Endometrial microvascular endothelial cells (primary cell): Measurements from ENCODE around the gene MTFR2. TPM values are rescaled to one million over a fixed set of nuclear protein-coding genes. Genes with fewer than 3 reads are reported as not detected.

ENCODE experiments used
- in situ Hi-C: cut with HindIII; loops from 2 replicates; pipeline ENCODE4 v1.10.0; 2017; ENCODE audit warnings: low sequenced_read_pairs, low pct_unique_long_range_greater_than_20kb; ENCODE audit errors: inconsistent ontology term
- total RNA-seq: library from RNA; depleted of rRNA; stranded (reverse); fragments of >200 nt; gene quantifications from one replicate; pipeline ENCODE4 v1.2.3, GENCODE V29; 2015; ENCODE audit errors: inconsistent ontology term

The MTFR2 gene
- 11.7 TPM for total RNA-seq

DNA sequence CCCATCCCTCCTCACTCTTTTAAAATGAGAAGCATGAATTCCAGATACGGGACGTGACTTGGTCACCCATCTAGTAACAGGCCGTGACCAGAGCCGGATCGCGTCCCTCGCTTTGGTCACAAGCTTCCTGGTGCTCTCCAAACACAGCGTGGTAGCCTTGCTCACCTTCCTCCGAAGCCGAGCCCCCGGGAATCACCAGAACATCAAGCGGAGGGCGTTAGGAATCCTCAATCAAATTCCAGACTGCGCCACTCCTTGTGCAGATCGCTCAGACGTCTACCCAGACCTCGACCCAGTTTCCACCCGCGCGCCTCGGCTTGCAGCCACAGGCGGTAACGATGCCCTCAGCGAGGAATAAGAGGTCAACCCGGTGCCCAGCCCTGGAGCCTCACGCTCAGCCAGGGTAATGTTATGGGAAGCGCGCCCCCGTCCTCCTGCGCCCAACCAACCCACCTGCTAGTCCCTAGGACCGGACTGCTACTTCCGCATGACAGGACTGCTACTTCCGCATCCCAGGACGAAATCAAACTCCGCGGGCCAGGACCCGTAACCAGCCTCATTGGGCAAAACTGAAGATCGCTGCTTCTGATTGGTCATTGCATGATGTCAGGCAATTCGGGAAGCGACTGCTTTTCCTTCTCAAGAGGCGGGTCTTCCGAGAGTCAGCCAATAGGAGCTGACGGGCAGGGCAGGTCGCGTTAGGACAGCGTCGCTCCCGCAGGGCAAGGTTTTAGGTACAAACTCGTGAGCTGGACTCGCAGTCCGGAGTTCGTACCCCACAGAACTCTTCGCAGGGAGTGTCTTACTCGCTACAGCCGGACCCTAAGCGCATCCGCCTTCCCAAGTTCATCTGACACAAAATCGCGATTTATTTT lies at the start of gene MTFR2:
MTFR2 (minus strand) TSS at position 501 of the 875 bp plus-strand sequence. CDS start 1,212 bp downstream, outside the sequence.
- in situ Hi-C loops: no loop called here

DNA sequence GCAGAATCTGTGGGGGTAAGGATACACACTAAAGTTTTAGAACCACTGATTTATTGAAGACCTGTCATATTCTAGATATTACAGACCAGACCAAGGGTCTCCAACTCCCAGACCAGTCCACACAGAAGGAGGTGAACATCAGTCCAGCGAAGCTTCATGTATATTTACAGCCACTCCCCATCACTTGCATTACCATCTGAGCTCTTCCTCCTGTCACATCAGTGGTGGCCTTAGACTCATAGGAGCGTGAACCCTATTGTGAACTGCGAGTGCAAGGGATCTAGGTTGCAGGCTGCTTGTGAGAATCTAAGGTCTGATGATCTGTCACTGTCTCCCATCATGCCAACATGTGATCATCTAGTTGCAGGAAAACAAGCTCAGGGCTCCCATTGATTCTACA lies 44.5 kb upstream of the MTFR2 start:
- in situ Hi-C loops: no loop called here

DNA sequence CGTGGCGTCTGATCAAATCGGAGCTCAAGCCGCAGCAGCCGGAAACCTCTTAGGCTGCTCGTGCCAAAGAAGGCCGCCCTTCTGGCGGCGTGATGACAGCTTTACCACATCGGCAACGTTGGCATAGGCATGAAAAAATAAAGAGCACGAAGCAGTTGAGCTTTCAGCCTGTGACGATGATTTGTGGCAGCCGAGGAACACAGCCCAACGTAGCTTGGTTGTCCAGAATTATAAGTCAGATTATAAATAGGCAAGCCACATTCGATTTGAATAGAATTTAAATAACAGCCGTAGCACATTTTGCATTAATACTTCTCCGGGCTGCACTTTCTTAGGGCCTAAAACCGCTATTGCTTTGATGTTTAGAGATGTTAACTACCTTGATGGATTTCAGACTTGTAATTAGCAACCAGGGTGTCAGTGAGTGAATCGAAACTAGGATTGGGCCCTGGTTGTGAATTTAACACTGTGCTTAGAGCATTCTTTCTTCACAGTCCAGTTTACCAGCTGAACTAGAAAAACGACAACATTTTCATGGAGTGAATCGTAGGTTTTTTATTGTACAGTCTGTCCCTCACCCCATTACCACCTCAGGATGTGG lies 40.4 kb upstream of the MTFR2 start:
- in situ Hi-C loops: no loop called here

DNA sequence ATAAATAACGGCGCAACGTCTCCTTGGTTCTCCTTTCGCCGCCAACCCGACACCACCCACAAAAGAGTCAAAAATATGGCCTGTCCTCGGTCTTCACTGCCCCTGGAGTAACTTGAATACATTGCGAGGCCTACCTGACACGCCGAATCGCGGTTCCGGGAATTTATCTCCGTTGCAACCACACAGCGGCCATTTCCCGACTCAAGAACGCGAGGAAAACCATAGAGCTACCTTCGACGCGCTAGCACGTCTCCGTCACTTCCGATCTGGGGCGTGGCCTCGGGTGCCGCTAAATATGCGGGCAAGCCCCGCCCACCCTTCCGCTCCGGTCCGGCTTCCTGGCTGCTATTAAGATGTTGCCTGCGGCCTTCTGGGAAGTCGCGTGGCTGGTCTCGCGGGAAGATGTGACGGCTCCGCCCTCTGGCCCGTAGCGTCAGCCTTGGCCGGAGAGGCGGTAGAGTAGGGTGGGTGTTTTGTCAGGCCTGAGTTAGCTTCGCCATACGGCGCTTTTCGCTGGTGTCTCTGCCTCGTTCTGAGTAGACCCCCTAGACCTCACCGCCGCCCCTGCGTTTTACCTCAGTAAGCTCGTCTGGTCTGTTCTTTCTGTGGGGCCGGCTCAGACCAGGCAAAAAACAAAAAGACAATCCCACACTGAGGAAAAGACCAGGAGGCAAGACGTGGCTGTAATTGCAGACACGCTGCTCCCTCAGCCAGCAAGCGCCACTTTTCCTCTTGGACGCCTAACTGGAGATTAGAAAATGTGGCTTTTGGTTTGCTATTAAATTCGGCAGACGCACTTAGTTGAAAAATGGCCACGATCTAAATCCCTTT lies 39.7 kb upstream of the MTFR2 start, which contains the start of gene BCLAF1:
BCLAF1 (minus strand) TSS at position 268 of the 831 bp plus-strand sequence. CDS start 9,980 bp downstream, outside the sequence.
- in situ Hi-C loops: no loop called here

DNA sequence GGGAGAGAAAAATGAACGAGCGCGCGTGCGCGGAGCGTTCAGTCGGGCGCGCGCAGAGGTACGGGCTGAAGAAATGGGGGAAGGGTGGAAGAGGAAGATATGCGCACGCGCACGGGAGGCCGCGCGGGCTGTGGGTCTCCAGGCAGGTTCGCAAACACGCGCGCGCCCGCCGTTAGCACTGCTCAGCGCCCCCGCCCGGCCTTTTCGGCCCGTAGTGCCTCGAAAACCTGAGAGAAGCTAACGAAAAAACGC lies 39.1 kb upstream of the MTFR2 start:
- in situ Hi-C loops: no loop called here

DNA sequence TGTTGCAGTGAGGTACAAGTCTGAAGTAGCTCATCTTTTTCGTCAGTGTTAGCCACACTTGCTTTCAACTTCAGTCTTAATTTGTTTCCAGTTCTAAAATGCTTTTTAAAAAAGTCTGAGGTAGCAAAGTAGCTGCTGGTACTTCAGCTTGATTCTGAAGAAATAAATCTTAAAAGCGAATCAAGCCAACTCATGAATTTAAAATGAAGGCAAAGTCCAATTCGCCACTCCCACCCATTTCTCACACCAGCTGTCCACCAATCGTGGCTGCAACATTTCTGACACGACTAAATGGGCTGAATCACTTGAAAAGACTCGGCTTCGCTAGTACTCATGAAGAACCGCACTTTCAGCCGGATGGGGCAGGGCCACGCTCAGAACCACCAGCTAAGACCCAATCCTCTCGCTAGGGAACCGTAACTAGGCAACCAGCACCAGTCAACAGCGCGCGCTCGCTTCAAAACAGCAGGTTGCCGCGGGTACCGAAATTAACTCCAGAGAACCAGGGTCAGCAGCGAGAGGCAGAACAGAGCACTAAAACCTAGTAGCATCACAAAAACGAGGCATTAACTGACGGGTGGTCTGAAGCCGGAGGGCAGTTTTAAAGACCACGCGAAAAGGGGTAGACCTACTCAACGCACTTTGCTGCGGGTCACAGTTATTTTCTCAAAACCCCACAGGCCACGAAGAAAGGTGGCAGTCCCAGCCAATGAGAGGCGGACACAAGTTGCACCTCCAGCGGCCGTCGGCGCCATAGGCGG lies 38.6 kb upstream of the MTFR2 start:
- in situ Hi-C loops: no loop called here

DNA sequence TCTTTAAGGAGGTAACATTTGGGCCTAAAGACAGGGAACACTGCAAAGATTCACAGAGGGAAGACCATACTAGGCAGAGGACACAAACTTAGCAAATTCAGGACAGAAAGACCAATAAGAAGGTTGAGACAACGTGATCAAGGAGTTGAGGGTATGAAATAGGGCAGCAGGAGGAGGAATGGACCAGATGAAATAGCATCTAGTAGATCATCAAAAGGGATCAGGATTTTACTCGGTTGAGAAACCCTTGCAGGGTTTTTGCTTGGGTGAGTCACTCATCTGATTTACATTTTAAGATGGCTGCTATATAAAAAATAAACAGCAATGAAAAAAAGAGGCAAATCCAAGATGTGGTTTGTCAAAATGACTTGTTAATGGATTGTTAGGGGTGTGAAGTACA lies 34.8 kb upstream of the MTFR2 start:
- in situ Hi-C loops: no loop called here

DNA sequence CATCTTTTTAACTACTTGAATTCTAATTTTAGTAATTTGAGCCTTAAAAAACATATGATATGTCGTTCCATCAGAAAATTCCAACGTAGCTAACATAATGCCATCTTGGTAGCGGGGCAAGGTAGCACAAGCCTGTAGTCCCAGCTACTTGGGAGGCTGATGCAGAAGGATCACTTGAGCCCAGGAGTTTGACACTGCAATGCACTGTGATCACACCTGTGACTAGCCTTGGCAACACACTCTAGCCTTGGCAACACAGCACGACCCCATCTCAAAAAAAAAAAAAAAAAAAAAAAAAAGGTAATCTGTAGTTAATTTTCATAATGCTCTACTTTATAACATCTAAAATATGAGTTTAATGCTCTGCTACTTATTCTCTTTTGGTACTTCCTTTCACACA lies 32.8 kb upstream of the MTFR2 start:
- in situ Hi-C loops: no loop called here

DNA sequence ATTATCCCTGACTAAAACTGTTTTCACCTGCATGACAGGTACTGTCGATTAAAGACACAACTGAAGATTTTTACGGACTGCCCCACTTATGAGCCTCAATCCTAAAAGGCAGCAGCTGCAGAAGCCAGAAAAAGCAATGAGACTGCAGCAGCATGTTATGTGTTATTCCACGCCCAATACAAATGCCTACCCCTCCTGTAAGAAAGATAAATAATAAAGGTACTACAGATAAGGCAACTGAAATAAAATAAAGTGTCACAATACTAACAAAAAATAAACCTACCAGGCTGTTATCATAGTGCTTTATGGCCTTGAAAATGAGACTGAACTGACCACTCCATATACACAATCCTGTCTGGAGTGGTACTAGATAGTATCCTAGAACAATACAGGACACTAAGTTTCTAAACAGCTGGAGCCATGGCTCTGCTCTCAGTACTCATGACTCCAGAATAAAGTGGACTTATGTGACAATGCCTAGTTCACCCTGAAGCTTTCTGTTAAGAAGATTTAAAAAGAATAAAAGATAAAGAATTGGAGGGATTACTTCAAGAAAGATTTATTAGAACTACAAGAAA lies 30.0 kb upstream of the MTFR2 start:
- in situ Hi-C loops: no loop called here

DNA sequence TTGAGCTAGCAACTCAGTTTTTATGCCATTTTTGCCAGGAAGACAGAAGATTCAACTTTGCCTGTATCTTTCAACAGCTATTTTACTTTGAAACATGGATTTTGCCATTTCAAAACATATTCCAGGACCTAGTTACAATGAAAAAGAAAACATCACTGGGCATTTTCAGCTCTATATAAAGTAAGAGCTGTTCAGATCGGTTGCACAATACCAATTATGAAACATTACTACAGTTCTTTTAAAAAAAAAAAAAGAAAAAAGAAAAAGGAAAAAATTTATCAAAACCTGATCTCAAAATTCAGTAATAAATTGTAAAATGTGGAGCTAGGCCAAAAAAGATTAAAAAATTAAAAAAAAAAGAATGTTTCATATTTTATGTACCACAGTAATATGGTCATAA lies 24.0 kb upstream of the MTFR2 start:
- in situ Hi-C loops: no loop called here

DNA sequence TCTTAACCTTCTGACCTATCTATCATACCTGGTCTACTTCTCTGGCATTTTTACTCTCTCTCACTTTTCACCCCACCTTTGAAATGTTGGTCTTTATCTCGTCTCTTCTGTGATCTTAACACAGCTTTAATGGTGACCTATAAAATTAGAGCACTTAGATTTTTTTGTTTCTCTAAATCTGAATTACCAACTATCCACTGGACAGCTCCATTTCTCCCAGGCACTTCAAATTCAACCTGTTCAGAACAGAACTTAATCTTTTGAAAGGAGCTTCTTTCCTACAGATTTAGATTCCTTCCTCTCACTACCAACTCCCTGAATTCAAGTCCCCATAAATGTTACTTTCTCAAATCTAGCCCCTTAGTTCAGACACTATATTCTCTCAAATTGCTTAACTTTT lies 15.0 kb upstream of the MTFR2 start:
- in situ Hi-C loops: no loop called here

DNA sequence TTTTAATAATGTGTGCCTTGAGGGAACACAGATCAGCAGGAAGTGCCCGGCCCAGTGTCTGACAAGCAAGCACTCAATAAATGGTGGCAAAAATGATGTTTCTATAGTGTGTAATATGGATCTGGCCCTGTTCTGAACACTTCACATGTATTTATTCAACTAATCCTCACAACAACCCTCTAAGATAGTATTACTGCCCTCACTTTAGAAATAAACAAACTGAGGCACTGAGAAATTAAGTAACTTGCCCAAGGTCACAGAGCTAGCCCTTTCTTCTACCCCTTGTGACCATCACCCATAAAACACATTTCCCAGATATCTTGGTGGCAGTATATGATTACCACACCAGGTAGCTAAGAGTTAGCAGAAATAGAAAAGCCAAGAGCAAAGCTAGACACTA lies 12.8 kb upstream of the MTFR2 start:
- in situ Hi-C loops: no loop called here

DNA sequence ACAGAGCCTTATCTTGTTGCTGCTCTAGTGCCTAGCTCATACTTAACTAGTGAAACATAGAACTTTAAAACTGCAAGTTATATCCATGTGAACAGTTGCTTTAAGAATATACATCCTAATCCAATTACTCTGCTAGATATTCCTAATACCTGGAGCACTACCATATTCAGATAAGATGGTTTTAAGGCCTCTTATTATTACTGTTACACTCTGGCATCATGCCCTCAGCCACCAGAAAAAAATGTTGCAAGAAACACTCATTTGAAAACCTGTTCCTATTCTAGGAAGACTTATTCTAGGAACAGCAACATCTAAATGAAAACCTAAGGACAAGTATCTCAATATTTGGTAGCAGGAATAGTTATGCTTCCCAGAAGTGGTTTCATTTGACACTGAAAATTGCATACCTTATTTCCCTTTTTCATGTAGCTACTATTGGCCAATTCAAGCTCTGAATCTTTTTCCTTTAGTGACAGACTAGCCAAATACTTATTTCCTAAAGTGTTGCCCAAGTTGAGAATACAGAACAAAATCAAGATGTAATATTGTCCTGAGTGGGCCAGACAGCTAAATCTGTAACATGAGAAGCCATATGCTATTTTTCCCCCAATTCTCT lies 4.8 kb upstream of the MTFR2 start:
- in situ Hi-C loops: no loop called here

DNA sequence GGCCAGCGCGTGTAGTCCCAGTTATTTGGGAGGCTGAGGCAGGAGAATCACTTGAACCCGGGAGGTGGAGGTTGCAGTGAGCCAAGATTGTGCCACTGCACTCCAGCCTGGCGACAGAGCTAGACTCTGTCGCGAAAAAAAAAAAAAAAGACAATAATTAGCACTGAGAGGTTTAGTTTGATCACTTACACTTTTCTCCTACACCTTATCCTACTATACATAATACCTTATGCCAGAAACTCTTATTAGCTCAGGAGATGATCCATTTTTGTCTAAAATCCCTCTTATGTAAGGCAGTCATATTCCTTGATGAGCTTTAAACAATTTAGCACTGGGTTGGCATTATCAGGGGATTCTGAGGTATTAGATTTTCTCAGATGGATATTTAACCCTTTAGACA lies 3.6 kb upstream of the MTFR2 start:
- in situ Hi-C loops: no loop called here

DNA sequence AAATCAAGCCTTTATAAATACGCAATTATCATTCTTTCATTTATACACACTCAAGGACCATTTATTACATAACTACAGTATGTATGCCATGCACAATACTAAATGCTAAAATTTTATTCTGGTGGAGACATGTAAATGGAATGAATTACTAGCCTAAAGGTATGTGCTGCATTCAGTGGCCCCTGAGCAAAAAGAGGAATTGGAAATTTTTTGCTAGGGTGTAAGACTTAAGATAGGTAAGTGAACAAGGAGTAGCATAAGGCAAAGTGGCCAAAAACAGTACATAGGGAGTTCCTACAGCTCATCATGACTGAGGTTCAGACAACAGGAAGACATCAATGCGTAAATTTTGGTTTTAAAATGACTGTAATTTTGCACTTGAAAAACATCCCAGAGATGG lies 2.3 kb upstream of the MTFR2 start:
- in situ Hi-C loops: no loop called here

DNA sequence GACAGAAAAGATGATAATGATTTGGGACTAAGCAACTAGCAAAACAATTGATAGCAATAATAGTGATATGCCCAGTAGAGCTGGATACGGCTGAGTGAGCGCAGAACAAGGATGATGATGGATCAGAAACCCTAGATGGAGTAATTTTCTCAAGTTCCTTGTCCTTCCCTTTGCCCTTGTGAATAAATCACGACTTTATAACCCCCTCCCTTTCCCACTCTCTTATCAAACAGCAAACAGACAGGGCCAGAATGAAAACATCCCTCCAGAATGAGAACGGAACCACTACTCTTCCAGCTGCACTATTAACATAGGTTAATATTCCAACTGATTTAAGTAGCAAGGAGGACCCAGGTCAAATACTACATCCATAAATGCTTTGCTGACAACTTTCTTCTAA lies 1.3 kb upstream of the MTFR2 start:
- in situ Hi-C loops: no loop called here

DNA sequence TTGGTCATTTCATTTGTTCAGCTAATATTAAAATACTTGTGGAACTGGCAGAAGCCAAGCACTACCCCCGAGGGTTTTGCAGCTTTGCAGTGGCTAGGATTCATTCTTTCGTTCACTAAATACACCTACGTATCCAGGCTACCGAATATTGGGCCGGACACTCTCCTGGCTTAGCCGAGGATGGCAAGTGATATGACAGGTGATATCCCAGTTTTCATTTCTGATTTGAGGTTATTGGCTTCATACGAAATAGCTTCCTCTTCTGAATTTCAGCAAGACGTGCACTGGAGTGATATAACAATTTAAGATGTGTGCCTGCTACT lies 536 bp upstream of the MTFR2 start:
- in situ Hi-C loops: no loop called here

DNA sequence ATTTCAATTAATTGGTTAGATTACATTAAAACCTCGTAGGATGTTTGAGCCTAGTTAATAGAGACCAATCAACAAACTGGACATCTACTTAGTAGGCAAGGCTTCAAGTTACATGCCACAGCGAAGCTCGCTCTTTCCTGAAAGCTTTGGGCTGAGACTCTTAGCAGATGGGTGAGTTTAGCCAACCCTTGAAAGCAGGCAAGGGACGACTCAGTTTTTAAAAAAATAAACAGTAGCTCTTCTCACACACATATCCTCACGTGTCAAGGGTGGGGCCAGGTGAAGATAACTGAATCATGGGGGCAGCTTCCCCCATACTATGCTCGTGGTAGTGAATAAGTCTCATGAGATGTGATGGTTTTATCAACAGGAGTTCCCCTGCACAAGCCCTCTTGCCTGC lies 775 bp downstream of the MTFR2 start:
- in situ Hi-C loops: no loop called here
